Astrocyte of the spinal cord (primary cell): ENCODE measurements around the gene SIGLEC12.
"Not testable (repeated sequence)": the region's sequence is repeated elsewhere in the genome, so short reads cannot be mapped to it uniquely, and the experiment has no call there.

Source experiments
- DNase-seq: peaks from one replicate; pipeline ENCODE4 v3.0.0; 2011; ENCODE audit warnings: low read depth, low spot score
- H3K4me3 ChIP-seq: 2 replicates; pipeline ENCODE4 v1.5.1; 2011; ENCODE audit warnings: low read depth, mild to moderate bottlenecking, low read length, moderate library complexity
- CTCF ChIP-seq: IDR thresholded peaks from 2 replicates; pipeline ENCODE4 v1.5.1; 2012; ENCODE audit warnings: low read depth, mild to moderate bottlenecking, low read length, inconsistent platforms
- in situ Hi-C: cut with HindIII; loops from 2 replicates; pipeline ENCODE4 v1.10.0; 2017; ENCODE audit warnings: low sequenced_read_pairs

The SIGLEC12 gene

GRCh38 chr19:51456541-51457290 is 44.9 kb downstream of the SIGLEC12 start:
- no peak for TF ChIP-seq CTCF
- H3K4me3 ChIP-seq = no peak overlapping the region
- no peak for DNase-seq
- in situ Hi-C loops = no loop called here

GRCh38 chr19:51450730-51451307 is 50.8 kb downstream of the SIGLEC12 start:
- TF ChIP-seq CTCF = no peak

GRCh38 chr19:51448411-51449016 is 53.1 kb downstream of the SIGLEC12 start:
- H3K4me3 ChIP-seq = no peak overlapping the region
- no peak for DNase-seq
- in situ Hi-C loops = no loop called here

More at GRCh38 chr19:51450730-51451307, 50.8 kb downstream of the SIGLEC12 start:
- DNase-seq = no peak
- in situ Hi-C loops = no loop called here
- no peak overlapping the region for H3K4me3 ChIP-seq

GRCh38 chr19:51448011-51448410 is 53.6 kb downstream of the SIGLEC12 start:
- no peak for TF ChIP-seq CTCF
- no peak overlapping the region for H3K4me3 ChIP-seq
- in situ Hi-C loops = no loop called here
- DNase-seq = no peak

More at GRCh38 chr19:51448411-51449016, 53.1 kb downstream of the SIGLEC12 start:
- TF ChIP-seq CTCF = no peak

GRCh38 chr19:51447510-51447909 is 54.1 kb downstream of the SIGLEC12 start:
- in situ Hi-C loops, DNase-seq, H3K4me3 ChIP-seq: not testable (repeated sequence)

- in situ Hi-C loops = no loop called here
- no peak overlapping the region for H3K4me3 ChIP-seq
- no peak for DNase-seq
- TF ChIP-seq CTCF = no peak
Observed at GRCh38 chr19:51441410-51442390, 59.9 kb downstream of the SIGLEC12 start.
